Esophagus muscularis mucosa (tissue), 3 donors: ENCODE measurements around the gene DUOXA1.

Experiments
- CTCF ChIP-seq, 3 experiments: fragments of 200-600 bp in 2 of 3; fragments of 450-650 bp in 1 of 3; sonication (generic) in 2 of 3; IDR thresholded peaks; one replicate each; pipeline ENCODE4 v1.5.1; 2017 to 2019; ENCODE audit warnings: antibody characterized with exemption in 3 of 3, mild to moderate bottlenecking in 2 of 3, moderate library complexity in 1 of 3
- POLR2AphosphoS5 ChIP-seq, 2 donors: sonication (generic); formaldehyde crosslinking; IDR thresholded peaks; one replicate each; pipeline ENCODE4 v1.6.1; 2017; ENCODE audit warnings: antibody characterized with exemption in 2 of 2

GRCh38 chr15:45087513-45087912 is 42.2 kb downstream of the DUOXA1 start:
- no peak for TF ChIP-seq POLR2AphosphoS5 (IDR thresholded peaks at IDR 0.05)
- TF ChIP-seq CTCF (IDR thresholded peaks at IDR 0.05) = no peak
